Right lobe of liver (tissue), 4 donors: ENCODE results near the gene FGF11.

ENCODE experiments used
- CTCF ChIP-seq, 4 donors: fragments of 200-600 bp in 3 of 4; fragments of 450-650 bp in 1 of 4; IDR thresholded peaks; one replicate each; pipeline versions ENCODE4 v1.5.1 to v1.8.0; 2016 to 2022; ENCODE audit warnings: antibody characterized with exemption in 4 of 4, mild to moderate bottlenecking in 2 of 4
- POLR2A ChIP-seq: fragments of 450-650 bp; IDR thresholded peaks from one replicate; pipeline ENCODE4 v1.6.1; 2017; ENCODE audit warnings: antibody characterized with exemption, mild to moderate bottlenecking
- donor health status: DM: no; HTN: no; CAD: no.
- donor health status: DM: no; HTN: no; CAD: no.
- donor health status: DM: no; HTN: yes; CAD: no.

DNA sequence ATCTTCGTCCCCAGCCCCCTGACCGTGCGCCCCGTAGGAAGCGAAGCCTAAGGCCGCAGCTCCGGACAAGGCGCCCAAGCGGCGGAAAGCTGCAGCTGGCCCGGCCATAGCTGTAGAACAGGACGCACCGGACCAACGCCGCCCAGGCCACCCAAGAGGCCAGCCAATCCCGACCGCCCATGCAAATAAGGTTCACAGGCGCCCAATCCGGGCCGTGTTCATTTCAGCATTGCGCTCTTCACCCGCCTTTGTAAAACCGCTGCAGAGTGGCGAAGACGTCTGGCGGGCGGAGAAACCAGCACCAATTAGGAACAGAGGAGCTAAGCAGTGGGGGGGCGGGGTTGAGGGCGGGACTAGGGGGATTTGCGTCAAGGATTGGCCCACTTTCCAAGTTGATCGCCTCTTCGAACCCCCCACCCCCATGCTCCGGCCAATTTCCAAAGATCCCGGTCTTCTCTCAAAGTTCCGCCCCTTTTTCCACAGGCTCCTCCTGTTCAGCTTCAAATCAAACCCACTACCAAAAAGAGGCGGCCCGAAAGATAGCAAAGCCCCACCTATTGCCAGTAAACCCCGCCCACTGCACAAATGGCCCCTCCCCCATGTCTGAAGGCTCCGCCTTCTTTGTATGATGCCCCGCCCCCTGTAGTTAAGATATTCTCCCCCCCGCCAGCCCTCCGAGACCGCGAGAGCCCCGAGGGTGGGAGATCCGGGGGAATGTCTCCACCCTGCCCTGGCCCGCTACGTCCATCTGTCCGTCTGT lies 35.2 kb upstream of the FGF11 start, which contains the start of gene TMEM256:
- TF ChIP-seq POLR2A (peak; percentile 98), CTCF (IDR thresholded peaks at IDR 0.05) (no peak)
